Stomach (tissue), 9 donors: ENCODE data around the gene SNX19. TPM values are rescaled to one million over a fixed set of nuclear protein-coding genes. Genes with fewer than 3 reads are reported as not detected.

Experiments
- DNase-seq, 2 donors: peaks; one replicate each; pipeline versions ENCODE4 v3.0.0 to v3.0.0-alpha.2; 2013 to 2019
- H3K27ac ChIP-seq, 5 donors: fragments of 200-600 bp in 4 of 5; sonication (generic) in 4 of 5; one replicate each; pipeline ENCODE4 v1.5.1; 2013 to 2019; ENCODE audit warnings: mild to moderate bottlenecking in 1 of 5, moderate library complexity in 1 of 5
- H3K27me3 ChIP-seq, 3 donors: fragments of 200-600 bp; sonication (generic); one replicate each; pipeline ENCODE4 v1.5.1; 2017 to 2019; ENCODE audit warnings: mixed run types in 1 of 3
- H3K36me3 ChIP-seq, 4 donors: fragments of 200-600 bp; sonication (generic); 1 replicate in 3 of 4; 2 replicates in 1 of 4; pipeline ENCODE4 v1.5.1; 2016 to 2019
- H3K4me1 ChIP-seq, 4 donors: fragments of 200-600 bp; sonication (generic); one replicate each; pipeline ENCODE4 v1.5.1; 2016 to 2019
- H3K4me3 ChIP-seq, 4 donors: fragments of 200-600 bp; sonication (generic) in 3 of 4; one replicate each; pipeline ENCODE4 v1.5.1; 2016 to 2019; ENCODE audit warnings: mild to moderate bottlenecking in 1 of 4
- H3K9me3 ChIP-seq, 4 donors: fragments of 200-600 bp; sonication (generic); one replicate each; pipeline ENCODE4 v1.5.1; 2016 to 2019
- EP300 ChIP-seq: sonication (generic); formaldehyde crosslinking; IDR thresholded peaks from one replicate; pipeline ENCODE4 v1.6.1; 2017; ENCODE audit warnings: antibody characterized with exemption
- POLR2A ChIP-seq, 4 donors: fragments of 450-650 bp; IDR thresholded peaks; one replicate each; pipeline ENCODE4 v1.6.1; 2016; ENCODE audit warnings: antibody characterized with exemption in 4 of 4, control low read depth in 2 of 4, mild to moderate bottlenecking in 1 of 4, moderate library complexity in 1 of 4
- POLR2AphosphoS5 ChIP-seq, 3 donors: sonication (generic); formaldehyde crosslinking; IDR thresholded peaks; one replicate each; pipeline ENCODE4 v1.6.1; 2016; ENCODE audit warnings: antibody characterized with exemption in 3 of 3
- WGBS, 5 donors: extraction: QIAGEN DNeasy Blood & Tissue Kit in 3 of 5; methylation state at CpG; one replicate each; pipeline versions ENCODE4 v1.1.5 to v1.1.7; 2013 to 2018; 5-methylcytosine and 5-hydroxymethylcytosine counted together
- intact Hi-C: fragments of 100-400 bp; cut with DNase I; formaldehyde crosslinking; loops from one replicate; pipeline ENCODE4 v1.15.1; 2023; ENCODE audit warnings: low total_unique reads
- polyA plus RNA-seq, 3 donors: library from polyadenylated mRNA; stranded (reverse); fragments of 200-250 nt; gene quantifications; one replicate each; pipeline ENCODE4 v1.2.3, GENCODE V29; 2013
- total RNA-seq, 5 donors: library from RNA; depleted of rRNA; stranded (reverse); fragments of >200 nt; gene quantifications; one replicate each; pipeline versions ENCODE4 v1.1.0 to v1.2.3, GENCODE V29; 2014 to 2016
- TF ChIP-seq, protein P1 (sequence below), 7 experiments: fragments of 450-650 bp in 4 of 7; fragments of 200-600 bp in 3 of 7; sonication (generic) in 3 of 7; IDR thresholded peaks; one replicate each; pipeline ENCODE4 v1.5.1; 2016 to 2019; ENCODE audit warnings: antibody characterized with exemption in 7 of 7, control low read depth in 2 of 7, mild to moderate bottlenecking in 1 of 7
- donor health status: healthy with polysubstance abuse.
- donor health status: Bipolar disorder and iron deficiency.
- donor health status: healthy.

Gene SNX19
- total and polyA plus RNA-seq, 8 donors = 8.7 to 173 (median 47.4) TPM

DNA sequence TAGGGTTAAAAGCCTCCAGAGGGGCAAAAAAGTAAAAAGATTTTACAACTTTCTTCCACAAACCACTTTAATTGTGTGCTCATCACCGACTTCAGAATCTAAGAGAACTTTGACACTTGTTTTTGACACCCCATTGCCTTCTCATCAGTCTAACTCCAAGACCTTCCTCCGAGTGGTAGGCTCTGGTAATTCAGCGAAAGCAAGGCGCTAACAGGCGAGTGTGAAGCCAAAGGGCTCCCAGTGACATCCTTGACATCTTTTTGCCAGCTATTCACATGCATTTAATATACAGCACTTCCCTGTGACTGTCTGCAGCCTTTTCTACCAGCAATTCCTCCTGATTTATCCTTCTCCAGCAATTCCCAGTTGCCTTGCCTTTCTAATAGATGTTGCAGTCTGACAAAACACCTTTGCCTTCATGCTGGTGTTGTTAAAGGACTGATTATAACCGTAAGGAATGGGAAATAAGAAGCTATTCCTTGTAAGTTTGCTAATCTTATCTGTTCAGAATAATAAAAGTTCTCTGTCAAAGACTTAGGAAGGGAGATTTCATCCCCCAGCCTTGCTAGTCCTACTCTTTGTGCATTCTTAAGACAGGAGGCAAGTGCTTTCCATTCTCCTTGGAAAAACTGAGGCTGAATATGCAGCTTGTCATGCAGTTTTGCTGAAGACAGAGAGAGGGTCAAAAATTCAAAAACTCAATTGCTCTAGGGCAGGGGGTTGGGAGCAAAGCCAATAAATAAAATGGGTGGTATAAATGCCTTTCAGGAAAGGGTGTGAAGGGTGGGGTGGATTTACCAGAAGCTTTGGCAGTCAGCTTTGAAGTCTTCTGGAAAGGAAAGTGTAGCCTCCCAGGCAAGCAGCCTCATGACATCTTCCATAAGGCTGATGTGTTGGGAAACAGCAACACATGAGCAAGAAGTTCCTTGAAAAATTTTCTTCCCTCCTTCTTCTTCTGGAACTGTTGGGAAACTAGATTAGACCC, 39.1 kb downstream of the SNX19 start:
- intact Hi-C loops = no loop called here
- TF ChIP-seq EP300 (no peak), POLR2A (IDR thresholded peaks at IDR 0.05) (no peak)
- TF ChIP-seq, protein P1, sequence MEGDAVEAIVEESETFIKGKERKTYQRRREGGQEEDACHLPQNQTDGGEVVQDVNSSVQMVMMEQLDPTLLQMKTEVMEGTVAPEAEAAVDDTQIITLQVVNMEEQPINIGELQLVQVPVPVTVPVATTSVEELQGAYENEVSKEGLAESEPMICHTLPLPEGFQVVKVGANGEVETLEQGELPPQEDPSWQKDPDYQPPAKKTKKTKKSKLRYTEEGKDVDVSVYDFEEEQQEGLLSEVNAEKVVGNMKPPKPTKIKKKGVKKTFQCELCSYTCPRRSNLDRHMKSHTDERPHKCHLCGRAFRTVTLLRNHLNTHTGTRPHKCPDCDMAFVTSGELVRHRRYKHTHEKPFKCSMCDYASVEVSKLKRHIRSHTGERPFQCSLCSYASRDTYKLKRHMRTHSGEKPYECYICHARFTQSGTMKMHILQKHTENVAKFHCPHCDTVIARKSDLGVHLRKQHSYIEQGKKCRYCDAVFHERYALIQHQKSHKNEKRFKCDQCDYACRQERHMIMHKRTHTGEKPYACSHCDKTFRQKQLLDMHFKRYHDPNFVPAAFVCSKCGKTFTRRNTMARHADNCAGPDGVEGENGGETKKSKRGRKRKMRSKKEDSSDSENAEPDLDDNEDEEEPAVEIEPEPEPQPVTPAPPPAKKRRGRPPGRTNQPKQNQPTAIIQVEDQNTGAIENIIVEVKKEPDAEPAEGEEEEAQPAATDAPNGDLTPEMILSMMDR (IDR thresholded peaks at IDR 0.05) = no peak
- Histone ChIP-seq H3K9me3 (no peaks in the 10 kb centered on the region), H3K27ac (peak overlapping the region in 3 of 5 donors; percentile 58 to 68 (median 65)), H3K36me3 (peaks cover 49 to 98% (median 96%) of the 10 kb centered on the region in 4 donors), H3K27me3 (no peaks in the 10 kb centered on the region), H3K4me3 (no peak overlapping the region), H3K4me1 (peaks cover 0 to 6% (median under 1%) of the 10 kb centered on the region in 4 donors)
- no peak for DNase-seq
- WGBS, 5 donors = 74 to 78% (median 74%) methylated on average over 6 of the region's 6 CpGs

DNA sequence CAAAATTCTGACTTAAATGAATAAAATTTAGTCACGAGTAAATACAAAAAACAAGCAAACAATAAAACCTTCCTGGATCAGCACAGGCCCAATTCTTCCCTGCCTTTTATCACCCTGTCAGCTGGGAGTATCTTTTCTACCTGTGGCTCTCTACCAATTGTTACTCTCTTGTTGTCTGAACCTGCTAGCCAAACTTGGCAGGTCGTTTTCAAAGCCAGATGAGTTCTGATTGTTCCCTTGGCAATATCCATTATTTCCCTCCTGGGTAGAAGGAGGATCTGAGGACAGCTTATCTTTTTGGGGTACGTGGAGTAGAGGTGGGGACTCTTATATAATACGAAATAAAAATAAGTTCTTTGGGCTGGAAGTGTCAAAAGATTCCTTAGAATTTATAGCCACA, 40.2 kb downstream of the SNX19 start:
- Histone ChIP-seq H3K4me1 (peaks cover 2 to 16% (median 8%) of the 10 kb centered on the region in 4 donors), H3K4me3 (no peak overlapping the region), H3K27me3 (no peaks in the 10 kb centered on the region), H3K36me3 (peaks cover 47 to 98% (median 95%) of the 10 kb centered on the region in 4 donors), H3K9me3 (no peaks in the 10 kb centered on the region), H3K27ac (no peak overlapping the region)
- no peak for DNase-seq
- TF ChIP-seq POLR2A (IDR thresholded peaks at IDR 0.05) (no peak), POLR2AphosphoS5 (IDR thresholded peaks at IDR 0.05) (no peak), EP300 (no peak)
- TF ChIP-seq, protein P1 (IDR thresholded peaks at IDR 0.05) = no peak
- intact Hi-C loops = no loop called here
- 57 to 71% (median 67%) methylated on average over 4 of the region's 4 CpGs for WGBS, 5 donors

DNA sequence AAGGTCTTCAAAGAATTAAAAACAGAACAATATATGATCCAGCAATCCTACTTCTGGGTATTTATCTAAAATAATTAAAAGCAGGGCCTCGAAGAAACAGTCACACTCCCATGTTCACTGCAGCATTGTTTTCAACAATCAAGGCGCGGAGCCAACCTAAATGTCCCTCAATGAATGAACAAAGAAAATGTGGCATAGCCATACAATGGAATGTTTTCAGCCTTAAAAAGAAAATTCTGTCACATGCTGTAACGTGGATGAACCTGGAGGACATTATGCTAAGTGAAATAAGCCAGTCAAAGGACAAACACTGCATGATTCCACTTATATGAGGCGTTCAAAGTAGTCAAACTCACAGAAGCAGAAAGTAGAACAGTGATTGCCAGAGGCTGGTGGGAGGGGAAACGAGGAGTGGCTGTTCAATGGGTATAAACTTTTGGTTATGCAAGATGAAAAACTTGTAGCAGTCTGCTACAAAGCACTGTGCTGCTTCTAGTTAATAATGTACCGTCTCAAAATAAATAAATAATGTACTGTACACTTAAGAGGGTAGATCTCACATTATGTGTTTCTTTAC, 41.2 kb downstream of the SNX19 start:
- no peak overlapping the region for H3K27ac ChIP-seq
- no peak for DNase-seq
- intact Hi-C loops = no loop called here
- no peaks in the 10 kb centered on the region for H3K27me3 ChIP-seq
- peaks cover 39 to 98% (median 91%) of the 10 kb centered on the region in 4 donors for H3K36me3 ChIP-seq
- peaks cover 5 to 24% (median 11%) of the 10 kb centered on the region in 4 donors for H3K4me1 ChIP-seq
- 87 to 91% (median 90%) methylated on average over 7 of the region's 7 CpGs for WGBS, 5 donors
- no peak overlapping the region for H3K4me3 ChIP-seq
- TF ChIP-seq POLR2AphosphoS5 (IDR thresholded peaks at IDR 0.05) = no peak
- TF ChIP-seq POLR2A (IDR thresholded peaks at IDR 0.05) = no peak
- no peak for TF ChIP-seq EP300
- TF ChIP-seq, protein P1 (IDR thresholded peaks at IDR 0.05) = no peak
- no peaks in the 10 kb centered on the region for H3K9me3 ChIP-seq

DNA sequence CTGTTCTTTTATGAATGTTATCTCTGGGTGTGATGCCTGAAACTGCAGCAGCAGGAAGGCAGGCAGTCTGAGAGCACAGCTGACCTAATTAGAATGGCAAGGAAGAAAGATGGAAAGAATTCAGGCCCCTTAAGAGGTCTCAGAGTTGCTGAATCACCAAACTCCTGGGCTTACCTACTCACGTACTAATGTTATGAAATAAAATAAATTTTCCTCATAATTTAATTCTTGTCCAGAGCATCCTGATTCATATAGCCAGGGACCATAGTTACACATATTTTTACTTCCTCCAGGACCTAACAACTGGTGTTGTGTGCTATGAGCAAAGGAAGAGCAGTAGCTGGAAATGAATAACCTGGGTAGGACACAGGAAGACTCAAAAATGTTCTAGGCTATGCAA, 41.9 kb downstream of the SNX19 start:
- peaks cover 5 to 24% (median 11%) of the 10 kb centered on the region in 4 donors for H3K4me1 ChIP-seq
- DNase-seq = no peak
- H3K9me3 ChIP-seq = no peaks in the 10 kb centered on the region
- WGBS, 5 donors = 4 to 93% (median 53%) methylated on average over 1 of the region's 1 CpG
- peak overlapping the region in 2 of 5 donors; percentile 3 to 15 for H3K27ac ChIP-seq
- intact Hi-C loops = no loop called here
- peaks cover 33 to 93% (median 85%) of the 10 kb centered on the region in 4 donors for H3K36me3 ChIP-seq
- H3K27me3 ChIP-seq = no peaks in the 10 kb centered on the region
- TF ChIP-seq, protein P1 (IDR thresholded peaks at IDR 0.05) = no peak
- TF ChIP-seq EP300 = no peak
- TF ChIP-seq POLR2AphosphoS5 (IDR thresholded peaks at IDR 0.05) = no peak
- TF ChIP-seq POLR2A (IDR thresholded peaks at IDR 0.05) = no peak
- no peak overlapping the region for H3K4me3 ChIP-seq
